ENCODE results near the gene EPC1. TPM values are rescaled to one million over a fixed set of nuclear protein-coding genes. Genes with fewer than 3 reads are reported as not detected.
"Not testable (repeated sequence)": the region's sequence is repeated elsewhere in the genome, so short reads cannot be mapped to it uniquely, and the experiment has no call there.

Gene EPC1, protein sequence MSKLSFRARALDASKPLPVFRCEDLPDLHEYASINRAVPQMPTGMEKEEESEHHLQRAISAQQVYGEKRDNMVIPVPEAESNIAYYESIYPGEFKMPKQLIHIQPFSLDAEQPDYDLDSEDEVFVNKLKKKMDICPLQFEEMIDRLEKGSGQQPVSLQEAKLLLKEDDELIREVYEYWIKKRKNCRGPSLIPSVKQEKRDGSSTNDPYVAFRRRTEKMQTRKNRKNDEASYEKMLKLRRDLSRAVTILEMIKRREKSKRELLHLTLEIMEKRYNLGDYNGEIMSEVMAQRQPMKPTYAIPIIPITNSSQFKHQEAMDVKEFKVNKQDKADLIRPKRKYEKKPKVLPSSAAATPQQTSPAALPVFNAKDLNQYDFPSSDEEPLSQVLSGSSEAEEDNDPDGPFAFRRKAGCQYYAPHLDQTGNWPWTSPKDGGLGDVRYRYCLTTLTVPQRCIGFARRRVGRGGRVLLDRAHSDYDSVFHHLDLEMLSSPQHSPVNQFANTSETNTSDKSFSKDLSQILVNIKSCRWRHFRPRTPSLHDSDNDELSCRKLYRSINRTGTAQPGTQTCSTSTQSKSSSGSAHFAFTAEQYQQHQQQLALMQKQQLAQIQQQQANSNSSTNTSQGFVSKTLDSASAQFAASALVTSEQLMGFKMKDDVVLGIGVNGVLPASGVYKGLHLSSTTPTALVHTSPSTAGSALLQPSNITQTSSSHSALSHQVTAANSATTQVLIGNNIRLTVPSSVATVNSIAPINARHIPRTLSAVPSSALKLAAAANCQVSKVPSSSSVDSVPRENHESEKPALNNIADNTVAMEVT
- total RNA-seq (10 to 100 TPM; 52.8 to 69.2 (median 57.5) TPM), polyA plus RNA-seq (10 to 100 TPM; 16.0 to 21.4 (median 19.1) TPM)
- long read RNA-seq, donor 1, partial matches to known transcripts, result 0 of 3 reads
- long read RNA-seq, donor 1, other reads (novel, unspliced or antisense), result 0 of 3 reads
- long read RNA-seq, donor 2, result 0 reads

DNA sequence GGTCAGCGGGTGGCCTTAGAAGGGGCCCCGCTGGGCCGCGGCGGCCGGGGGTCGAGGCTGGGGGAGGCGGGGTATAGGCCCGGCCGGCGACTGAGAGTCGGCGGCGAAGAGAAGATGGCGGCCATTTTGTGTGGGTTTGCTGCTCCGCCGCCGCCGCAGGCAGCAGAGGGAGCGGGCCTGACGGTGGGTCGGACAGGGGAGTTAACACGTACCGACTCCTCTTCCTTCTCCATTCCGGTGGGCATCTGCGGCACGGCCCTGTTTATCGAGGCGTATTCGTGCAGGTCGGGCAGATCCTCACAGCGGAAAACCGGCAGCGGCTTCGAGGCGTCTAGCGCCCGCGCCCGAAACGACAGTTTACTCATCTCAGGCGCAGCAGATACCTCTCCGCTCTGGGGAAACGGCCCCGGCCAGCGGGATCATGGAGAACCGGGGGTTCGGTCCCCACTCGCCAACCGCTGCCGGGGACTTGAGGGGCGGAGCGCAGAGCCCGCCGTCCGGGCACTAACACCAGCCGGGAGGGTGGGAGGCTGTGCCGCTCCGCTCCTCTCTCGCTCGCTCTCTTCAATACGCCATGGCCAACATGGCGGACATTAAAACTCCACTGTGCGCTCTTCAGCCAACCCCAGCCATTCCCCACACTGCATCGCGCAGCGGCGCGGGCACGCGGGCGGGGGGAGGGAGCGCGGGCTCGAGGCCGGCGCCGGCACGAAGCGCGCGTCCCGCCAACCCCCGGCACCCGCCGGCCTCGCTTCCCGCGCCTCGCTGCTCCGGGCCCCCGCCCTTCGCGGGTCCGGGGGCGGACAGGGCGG is at the start of gene EPC1:
Gene EPC1 (minus strand): TSS at position 608 of the 812 bp plus-strand sequence. CDS start 243 bp downstream, at position 365.
- TF ChIP-seq POLR2A (IDR thresholded peaks at IDR 0.05) (peak; percentile 79 to 95 (median 87)), POLR2AphosphoS5 (IDR thresholded peaks at IDR 0.05) (peak; percentile 92 to 94 (median 92))
- TF ChIP-seq, protein P1, sequence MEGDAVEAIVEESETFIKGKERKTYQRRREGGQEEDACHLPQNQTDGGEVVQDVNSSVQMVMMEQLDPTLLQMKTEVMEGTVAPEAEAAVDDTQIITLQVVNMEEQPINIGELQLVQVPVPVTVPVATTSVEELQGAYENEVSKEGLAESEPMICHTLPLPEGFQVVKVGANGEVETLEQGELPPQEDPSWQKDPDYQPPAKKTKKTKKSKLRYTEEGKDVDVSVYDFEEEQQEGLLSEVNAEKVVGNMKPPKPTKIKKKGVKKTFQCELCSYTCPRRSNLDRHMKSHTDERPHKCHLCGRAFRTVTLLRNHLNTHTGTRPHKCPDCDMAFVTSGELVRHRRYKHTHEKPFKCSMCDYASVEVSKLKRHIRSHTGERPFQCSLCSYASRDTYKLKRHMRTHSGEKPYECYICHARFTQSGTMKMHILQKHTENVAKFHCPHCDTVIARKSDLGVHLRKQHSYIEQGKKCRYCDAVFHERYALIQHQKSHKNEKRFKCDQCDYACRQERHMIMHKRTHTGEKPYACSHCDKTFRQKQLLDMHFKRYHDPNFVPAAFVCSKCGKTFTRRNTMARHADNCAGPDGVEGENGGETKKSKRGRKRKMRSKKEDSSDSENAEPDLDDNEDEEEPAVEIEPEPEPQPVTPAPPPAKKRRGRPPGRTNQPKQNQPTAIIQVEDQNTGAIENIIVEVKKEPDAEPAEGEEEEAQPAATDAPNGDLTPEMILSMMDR (IDR thresholded peaks at IDR 0.05 in 8 of 11, conservative IDR thresholded peaks at IDR 0.05 in 3 of 11), result peak in 3 of 11 experiments; percentile 1 to 62 (median 60)
- H3K4me1 ChIP-seq, result peaks cover 40 to 86% (median 80%) of the 10 kb centered on the region in 6 donors

DNA sequence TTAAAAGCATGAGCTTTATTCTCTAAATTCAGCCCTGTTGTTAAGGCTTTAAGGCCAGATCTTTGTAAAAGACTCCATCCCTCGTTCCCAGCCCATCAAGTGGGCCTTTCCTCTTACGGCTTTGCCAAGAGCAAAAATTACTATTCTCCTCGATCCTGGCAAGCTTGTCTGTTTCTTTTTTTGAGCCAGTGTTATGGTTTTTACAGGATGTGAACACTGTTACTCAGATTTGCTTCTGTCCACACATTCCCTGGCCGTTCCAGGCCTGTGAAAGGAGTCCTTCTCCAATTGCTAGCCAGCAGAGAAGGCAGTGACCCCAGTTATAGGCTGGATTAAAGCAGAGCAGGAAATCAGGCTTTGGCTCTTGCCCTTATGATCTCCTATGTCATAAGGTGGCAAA is 47.0 kb upstream of the EPC1 start:
- peaks cover 0 to 4% (median 0%) of the 10 kb centered on the region in 8 donors for H3K9me3 ChIP-seq
- H3K4me1 ChIP-seq, result no peaks in the 10 kb centered on the region
- no peak for DNase-seq
- no peak overlapping the region for H3K27ac ChIP-seq
- 51 to 75% (median 66%) methylated on average over 4 of the region's 4 CpGs for WGBS, 5 donors
- no peak for TF ChIP-seq POLR2A (IDR thresholded peaks at IDR 0.05)
- TF ChIP-seq, protein P1 (IDR thresholded peaks at IDR 0.05 in 8 of 11, conservative IDR thresholded peaks at IDR 0.05 in 3 of 11), result no peak
- TF ChIP-seq POLR2AphosphoS5 (IDR thresholded peaks at IDR 0.05), result no peak
- H3K4me3 ChIP-seq, result no peak overlapping the region
- intact Hi-C loops (cut with DNase I; ENCODE audit: low total_unique reads), result no loop called here
- no peaks in the 10 kb centered on the region for H3K36me3 ChIP-seq
- H3K27me3 ChIP-seq (replicated peaks in 1 of 7), result no peaks in the 10 kb centered on the region

More for the DNA sequence above, at the start of gene EPC1:
- intact Hi-C loops (cut with DNase I; ENCODE audit: low total_unique reads), result loop anchor here (5.0 kb wide), 1 partner anchor 89 kb away; no protein-coding TSS in a partner anchor
- Histone ChIP-seq H3K27me3 (replicated peaks in 1 of 7) (no peaks in the 10 kb centered on the region), H3K4me3 (peak within 1 kb of the TSS; percentile 51 to 87 (median 74)), H3K9me3 (no peaks in the 10 kb centered on the region), H3K36me3 (peaks cover 0 to 19% (median 2%) of the 10 kb centered on the region in 6 donors), H3K27ac (peak within 1 kb of the TSS; percentile 98 to 100 (median 100))
- DNase-seq, result peak; percentile 98
- WGBS, 5 donors, result 0 to 1% (median 0%) methylated on average over 1 to 97 of the region's 97 CpGs

DNA sequence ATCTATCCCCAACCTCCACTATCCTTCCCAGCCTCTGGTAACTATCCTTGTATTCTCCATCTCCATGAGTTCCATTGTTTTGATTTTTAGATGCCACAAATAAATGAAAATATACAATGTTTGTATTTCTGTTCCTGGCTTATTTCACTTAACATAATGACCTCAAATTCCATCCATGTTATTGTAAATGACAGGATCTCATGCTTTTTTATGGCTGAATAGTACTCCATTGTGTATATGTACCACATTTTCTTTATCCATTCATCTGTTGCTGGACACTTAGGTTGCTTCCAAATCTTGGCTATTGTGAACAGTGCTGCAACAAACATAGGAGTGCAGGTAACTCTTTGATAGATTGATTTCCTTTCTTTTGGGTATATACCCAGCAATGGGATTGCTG is 45.3 kb upstream of the EPC1 start:
- H3K4me1 ChIP-seq; H3K4me3 ChIP-seq; intact Hi-C loops (cut with DNase I; ENCODE audit: low total_unique reads); H3K27me3 ChIP-seq (replicated peaks in 1 of 7); H3K9me3 ChIP-seq; H3K27ac ChIP-seq; H3K36me3 ChIP-seq; DNase-seq: not testable (repeated sequence)

DNA sequence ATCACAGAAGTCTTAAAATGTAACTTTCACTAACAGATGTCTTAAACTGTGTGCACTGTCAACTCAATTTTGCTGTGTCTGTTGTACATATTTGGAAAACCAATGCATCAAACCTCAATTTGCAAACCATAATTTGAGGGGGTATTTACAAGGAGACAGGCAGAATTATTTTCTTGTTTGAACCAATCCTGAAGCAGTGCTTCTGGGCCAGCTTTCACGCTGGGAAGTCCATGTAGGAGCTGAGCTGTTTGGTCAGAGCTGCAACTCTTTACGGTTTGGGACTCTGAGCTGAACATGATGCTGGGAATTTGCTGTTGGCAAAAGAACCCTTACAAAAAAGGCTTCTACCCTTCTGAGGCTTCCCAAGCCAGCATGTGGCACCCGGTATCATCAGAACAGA is 43.2 kb upstream of the EPC1 start:
- no peak overlapping the region for H3K4me3 ChIP-seq
- no peaks in the 10 kb centered on the region for H3K27me3 ChIP-seq (replicated peaks in 1 of 7)
- DNase-seq, result no peak
- peaks cover 0 to 14% (median 2%) of the 10 kb centered on the region in 6 donors for H3K4me1 ChIP-seq
- intact Hi-C loops (cut with DNase I; ENCODE audit: low total_unique reads), result no loop called here
- no peak overlapping the region for H3K27ac ChIP-seq
- TF ChIP-seq POLR2AphosphoS5 (IDR thresholded peaks at IDR 0.05), result no peak
- TF ChIP-seq, protein P1 (IDR thresholded peaks at IDR 0.05 in 8 of 11, conservative IDR thresholded peaks at IDR 0.05 in 3 of 11), result no peak
- TF ChIP-seq POLR2A (IDR thresholded peaks at IDR 0.05), result no peak
- H3K9me3 ChIP-seq, result peaks cover 0 to 4% (median 0%) of the 10 kb centered on the region in 8 donors
- no peaks in the 10 kb centered on the region for H3K36me3 ChIP-seq
- 92 to 98% (median 96%) methylated on average over 3 of the region's 3 CpGs for WGBS, 5 donors
